ENCODE measurements around the gene MRPL43. TPM values are rescaled to one million over a fixed set of nuclear protein-coding genes. Genes with fewer than 3 reads are reported as not detected.

MRPL43 gene
- total and polyA plus RNA-seq, 5 donors = 47.2 to 90.6 (median 61.2) TPM

GRCh38 chr10:100943508-100943907, 43.8 kb downstream of the MRPL43 start:
- no peak overlapping the region for H3K4me3 ChIP-seq (ENCODE audit: low read length)
- intact Hi-C loops (cut with DNase I) = no loop called here
- no peaks in the 10 kb centered on the region for H3K9me3 ChIP-seq (ENCODE audit: control insufficient read depth, low read length)
- no peaks in the 10 kb centered on the region for H3K4me1 ChIP-seq (ENCODE audit: control insufficient read depth, insufficient read depth, low read length)
- H3K27ac ChIP-seq (ENCODE audit: low read length) = no peak overlapping the region
- ATAC-seq = no peak
- no peaks in the 10 kb centered on the region for H3K27me3 ChIP-seq (ENCODE audit: control insufficient read depth, insufficient read depth)
- DNase-seq = no peak

- WGBS = 97% methylated on average over 3 of the region's 3 CpGs
- no peaks in the 10 kb centered on the region for H3K27me3 ChIP-seq (ENCODE audit: control insufficient read depth, insufficient read depth)
- H3K4me3 ChIP-seq (ENCODE audit: low read length) = no peak overlapping the region
- DNase-seq (no peak), ATAC-seq (no peak)
- H3K9me3 ChIP-seq (ENCODE audit: control insufficient read depth, low read length) = no peaks in the 10 kb centered on the region
- no peaks in the 10 kb centered on the region for H3K4me1 ChIP-seq (ENCODE audit: control insufficient read depth, insufficient read depth, low read length)
- no peak overlapping the region for H3K27ac ChIP-seq (ENCODE audit: low read length)
- intact Hi-C loops (cut with DNase I) = no loop called here
These were observed 45.1 kb downstream of the MRPL43 start for GRCh38 chr10:100942229-100942628.

- H3K4me1 ChIP-seq (ENCODE audit: control insufficient read depth, insufficient read depth, low read length) = no peaks in the 10 kb centered on the region
- H3K9me3 ChIP-seq (ENCODE audit: control insufficient read depth, low read length) = no peaks in the 10 kb centered on the region
- no peaks in the 10 kb centered on the region for H3K27me3 ChIP-seq (ENCODE audit: control insufficient read depth, insufficient read depth)
- H3K4me3 ChIP-seq (ENCODE audit: low read length) = no peak overlapping the region
- no peak for ATAC-seq
- no peak for DNase-seq
- intact Hi-C loops (cut with DNase I) = no loop called here
- H3K27ac ChIP-seq (ENCODE audit: low read length) = no peak overlapping the region
These were observed 47.4 kb downstream of the MRPL43 start for GRCh38 chr10:100939763-100940344.

Small RNAs within 50 kb of the gene (microRNA-seq; reads per million reads assigned to microRNA genes)
- 0 reads per million in 2 donors for gene MIR608

Other genes starting within 250 kb of the MRPL43 start
- gene PAX2, start 241.9 kb downstream of the MRPL43 start, total RNA-seq = not detected
- gene PAX2, start 241.9 kb downstream of the MRPL43 start, polyA plus RNA-seq = not detected
- gene SLF2, start 74.5 kb downstream of the MRPL43 start, total RNA-seq = 10 to 100 TPM; 15.8 to 22.6 (median 20.5) TPM
- 7.4 TPM for gene SLF2, start 74.5 kb downstream of the MRPL43 start, polyA plus RNA-seq
- gene SEMA4G, start 18.0 kb downstream of the MRPL43 start, total RNA-seq = 1 to 10 TPM; 3.1 to 3.8 (median 3.3) TPM
- gene SEMA4G, start 18.0 kb downstream of the MRPL43 start, polyA plus RNA-seq = 3.2 TPM
- 1 to 10 TPM; 4.3 to 7.5 (median 5.2) TPM for gene TWNK, start within 50 bp of the MRPL43 start, total RNA-seq
- gene TWNK, start within 50 bp of the MRPL43 start, polyA plus RNA-seq = 4.4 TPM
- gene LZTS2, start 12.3 kb upstream of the MRPL43 start, total RNA-seq = 10 to 100 TPM; 42.5 to 48.5 (median 47.5) TPM
- gene LZTS2, start 12.3 kb upstream of the MRPL43 start, polyA plus RNA-seq = 66.4 TPM
- under 1 TPM; 0.33 to 0.94 (median 0.83) TPM for gene PDZD7, start 43.6 kb upstream of the MRPL43 start, total RNA-seq
- 0.41 TPM for gene PDZD7, start 43.6 kb upstream of the MRPL43 start, polyA plus RNA-seq
- gene SFXN3, start 43.7 kb upstream of the MRPL43 start, total RNA-seq = 10 to 100 TPM; 21.1 to 28.1 (median 24.7) TPM
- 18.0 TPM for gene SFXN3, start 43.7 kb upstream of the MRPL43 start, polyA plus RNA-seq
- gene KAZALD1, start 74.5 kb upstream of the MRPL43 start, total RNA-seq = 10 to 100 TPM in 3 of 4 donors, 1 to 10 TPM in 1; 6.7 to 19.1 (median 12.7) TPM
- 15.3 TPM for gene KAZALD1, start 74.5 kb upstream of the MRPL43 start, polyA plus RNA-seq
- gene TLX1, start 143.8 kb upstream of the MRPL43 start, total RNA-seq = 1 to 10 TPM in 3 of 4 donors, under 1 TPM in 1; 0.09 to 1.2 (median 1.0) TPM
- 0.52 TPM for gene TLX1, start 143.8 kb upstream of the MRPL43 start, polyA plus RNA-seq
- not detected for gene LBX1, start 242.0 kb upstream of the MRPL43 start, total RNA-seq
- gene LBX1, start 242.0 kb upstream of the MRPL43 start, polyA plus RNA-seq = not detected

All from right cardiac atrium (tissue), 5 donors.